Neural progenitor cell (in vitro differentiated cells): ENCODE data around the gene CBFB. TPM values are rescaled to one million over a fixed set of nuclear protein-coding genes. Genes with fewer than 3 reads are reported as not detected.

Source experiments
- DNase-seq: peaks from one replicate; pipeline ENCODE4 v3.0.0-alpha.2; 2016; ENCODE audit warnings: low spot score
- H2AFZ ChIP-seq: fragments of 200-600 bp; sonication (generic); replicated peaks from 2 replicates; pipeline ENCODE4 v1.6.1; 2016; ENCODE audit warnings: antibody characterized with exemption
- H3F3A ChIP-seq: fragments of 200-600 bp; sonication (generic); 2 replicates; pipeline ENCODE4 v1.6.1; 2016; ENCODE audit warnings: antibody characterized with exemption, low read depth
- H3K27ac ChIP-seq: fragments of 200-600 bp; sonication (generic); 2 replicates; pipeline ENCODE4 v1.5.1; 2016; ENCODE audit warnings: mild to moderate bottlenecking
- H3K27me3 ChIP-seq: fragments of 200-600 bp; sonication (generic); 2 replicates; pipeline ENCODE4 v1.6.1; 2016; ENCODE audit warnings: mild to moderate bottlenecking, moderate library complexity
- H3K36me3 ChIP-seq: fragments of 200-600 bp; sonication (generic); 2 replicates; pipeline ENCODE4 v1.5.1; 2016
- H3K4me1 ChIP-seq: fragments of 200-600 bp; sonication (generic); 2 replicates; pipeline ENCODE4 v1.6.1; 2016; ENCODE audit warnings: mixed run types
- H3K4me2 ChIP-seq: fragments of 200-600 bp; sonication (generic); 2 replicates; pipeline ENCODE4 v1.6.1; 2016
- H3K4me3 ChIP-seq: fragments of 200-600 bp; sonication (generic); 2 replicates; pipeline ENCODE4 v1.5.1; 2016
- H3K79me2 ChIP-seq: fragments of 200-600 bp; sonication (generic); 2 replicates; pipeline ENCODE4 v1.6.1; 2016; ENCODE audit warnings: low read depth
- H3K9ac ChIP-seq: fragments of 200-600 bp; sonication (generic); 2 replicates; pipeline ENCODE4 v1.6.1; 2016
- H3K9me3 ChIP-seq: fragments of 200-600 bp; sonication (generic); 2 replicates; pipeline ENCODE4 v1.5.1; 2016; ENCODE audit warnings: low read depth
- H4K20me1 ChIP-seq: fragments of 200-600 bp; sonication (generic); 2 replicates; pipeline ENCODE4 v1.6.1; 2016; ENCODE audit warnings: low read depth
- H3K27ac Mint-ChIP-seq: 3 replicates; pipeline ENCODE4 v1.8.0; 2021; ENCODE audit warnings: mixed read lengths
- H3K27me3 Mint-ChIP-seq: 2 replicates; pipeline ENCODE4 v1.8.0; 2022; ENCODE audit warnings: low read depth, mild to moderate bottlenecking, inconsistent platforms, moderate library complexity, mixed read lengths; ENCODE audit not compliant: insufficient read depth
- H3K36me3 Mint-ChIP-seq: 3 replicates; pipeline ENCODE4 v1.8.0; 2021; ENCODE audit warnings: mixed read lengths
- H3K4me1 Mint-ChIP-seq: 3 replicates; pipeline ENCODE4 v1.8.0; 2021; ENCODE audit warnings: mixed read lengths
- H3K4me3 Mint-ChIP-seq: 3 replicates; pipeline ENCODE4 v1.8.0; 2021; ENCODE audit warnings: mild to moderate bottlenecking, moderate library complexity, mixed read lengths
- H3K9me3 Mint-ChIP-seq: 3 replicates; pipeline ENCODE4 v1.8.0; 2020; ENCODE audit warnings: mixed read lengths
- CTCF ChIP-seq: fragments of 200-600 bp; sonication (generic); IDR thresholded peaks from 2 replicates; pipeline ENCODE4 v1.5.1; 2017; ENCODE audit warnings: antibody characterized with exemption, mild to moderate bottlenecking
- EZH2 ChIP-seq: fragments of 200-600 bp; sonication (generic); IDR thresholded peaks from 2 replicates; pipeline ENCODE4 v1.6.1; 2017; ENCODE audit warnings: antibody characterized with exemption, mild to moderate bottlenecking, moderate library complexity
- EZH2phosphoT487 ChIP-seq: fragments of 200-600 bp; sonication (generic); IDR thresholded peaks from 2 replicates; pipeline ENCODE4 v1.6.1; 2017; ENCODE audit warnings: antibody characterized with exemption
- total RNA-seq: library from RNA; depleted of rRNA; stranded (reverse); fragments of >200 nt; gene quantifications from 2 replicates; pipeline ENCODE4 v1.2.3, GENCODE V29; 2015; ENCODE audit warnings: low replicate concordance

The CBFB gene
- total RNA-seq, 1 donor from 2014 or later: 95.5 TPM

GRCh38 chr16:67024384-67025209 lies 4.4 kb upstream of the CBFB start:
- H3K4me3 ChIP-seq: no peak overlapping the region
- H3K27ac ChIP-seq: no peak overlapping the region
- H3K4me2 ChIP-seq: no peak overlapping the region
- Mint-ChIP-seq H3K4me3 (no peak overlapping the region), H3K27me3 (peaks cover 7% of the 10 kb centered on the region), H3K36me3 (no peaks in the 10 kb centered on the region), H3K27ac (no peak overlapping the region), H3K9me3 (no peaks in the 10 kb centered on the region), H3K4me1 (peaks cover 5% of the 10 kb centered on the region)
- H3K4me1 ChIP-seq: no peaks in the 10 kb centered on the region
- H3K9me3 ChIP-seq: no peaks in the 10 kb centered on the region
- DNase-seq: no peak
- H3K9ac ChIP-seq: no peak overlapping the region
- no peaks in the 10 kb centered on the region for H3K27me3 ChIP-seq
- no peaks in the 10 kb centered on the region for H3K36me3 ChIP-seq
- TF ChIP-seq EZH2: no peak
- no peak for TF ChIP-seq EZH2phosphoT487
- TF ChIP-seq CTCF: no peak
- no peak overlapping the region for H2AFZ ChIP-seq
- H4K20me1 ChIP-seq: no peaks in the 10 kb centered on the region
- peaks cover 5% of the 10 kb centered on the region for H3K79me2 ChIP-seq
- H3F3A ChIP-seq: no peaks in the 10 kb centered on the region

GRCh38 chr16:67025210-67025550 lies 3.8 kb upstream of the CBFB start:
- H3K9me3 Mint-ChIP-seq: no peaks in the 10 kb centered on the region
- no peak overlapping the region for H3K27ac ChIP-seq
- H3K4me2 ChIP-seq: no peak overlapping the region
- H4K20me1 ChIP-seq: no peaks in the 10 kb centered on the region
- H3K27me3 ChIP-seq: peaks cover 5% of the 10 kb centered on the region
- H3K4me3 Mint-ChIP-seq: no peak overlapping the region
- H3K36me3 ChIP-seq: no peaks in the 10 kb centered on the region
- H3K27me3 Mint-ChIP-seq: peaks cover 7% of the 10 kb centered on the region
- DNase-seq: no peak
- peaks cover 3% of the 10 kb centered on the region for H3F3A ChIP-seq
- no peak overlapping the region for H2AFZ ChIP-seq
- H3K4me1 ChIP-seq: peaks cover under 1% of the 10 kb centered on the region
- H3K9ac ChIP-seq: no peak overlapping the region
- H3K36me3 Mint-ChIP-seq: no peaks in the 10 kb centered on the region
- H3K79me2 ChIP-seq: peaks cover 11% of the 10 kb centered on the region
- peaks cover 7% of the 10 kb centered on the region for H3K4me1 Mint-ChIP-seq
- TF ChIP-seq CTCF (no peak), EZH2phosphoT487 (no peak), EZH2 (no peak)
- no peak overlapping the region for H3K4me3 ChIP-seq
- no peak overlapping the region for H3K27ac Mint-ChIP-seq
- no peaks in the 10 kb centered on the region for H3K9me3 ChIP-seq

GRCh38 chr16:67026570-67026969 lies 2.4 kb upstream of the CBFB start:
- peaks cover 7% of the 10 kb centered on the region for H3K27me3 ChIP-seq
- peaks cover 9% of the 10 kb centered on the region for H3K4me1 ChIP-seq
- no peak overlapping the region for H3K9ac ChIP-seq
- Mint-ChIP-seq H3K27ac (peak overlapping the region; percentile 37), H3K36me3 (peaks cover 2% of the 10 kb centered on the region), H3K9me3 (no peaks in the 10 kb centered on the region), H3K4me3 (no peak overlapping the region), H3K27me3 (peaks cover 7% of the 10 kb centered on the region), H3K4me1 (peaks cover 15% of the 10 kb centered on the region)
- no peak for DNase-seq
- peaks cover 11% of the 10 kb centered on the region for H3F3A ChIP-seq
- H3K79me2 ChIP-seq: peaks cover 25% of the 10 kb centered on the region
- TF ChIP-seq CTCF (no peak), EZH2phosphoT487 (no peak), EZH2 (no peak)
- no peak overlapping the region for H3K27ac ChIP-seq
- no peak overlapping the region for H3K4me2 ChIP-seq
- no peaks in the 10 kb centered on the region for H3K36me3 ChIP-seq
- H2AFZ ChIP-seq: no peak overlapping the region
- H3K4me3 ChIP-seq: no peak overlapping the region
- H3K9me3 ChIP-seq: no peaks in the 10 kb centered on the region
- H4K20me1 ChIP-seq: peaks cover 13% of the 10 kb centered on the region
